Muscle layer of duodenum (tissue), 2 donors: ENCODE data around the gene PTPRT.

Source experiments
- H3K27ac ChIP-seq: one replicate; pipeline ENCODE4 v1.7.0; 2013; ENCODE audit warnings: mild to moderate bottlenecking, low read length
- H3K27me3 ChIP-seq: one replicate; pipeline ENCODE4 v1.7.0; 2013; ENCODE audit warnings: low read depth, mild to moderate bottlenecking, control low read depth, low read length
- H3K36me3 ChIP-seq, 2 donors: one replicate each; pipeline ENCODE4 v1.7.0; 2013; ENCODE audit warnings: low read length in 2 of 2, control low read depth in 1 of 2, mild to moderate bottlenecking in 1 of 2; ENCODE audit not compliant: insufficient read depth in 2 of 2, control insufficient read depth in 1 of 2
- H3K4me1 ChIP-seq, 2 donors: one replicate each; pipeline ENCODE4 v1.7.0; 2013; ENCODE audit warnings: low read length in 2 of 2, mild to moderate bottlenecking in 2 of 2, control low read depth in 1 of 2, moderate library complexity in 1 of 2; ENCODE audit not compliant: insufficient read depth in 2 of 2, control insufficient read depth in 1 of 2
- H3K4me3 ChIP-seq, 2 donors: one replicate each; pipeline ENCODE4 v1.7.0; 2013; ENCODE audit warnings: low read length in 2 of 2, low read depth in 1 of 2, mild to moderate bottlenecking in 1 of 2
- H3K9me3 ChIP-seq, 2 donors: one replicate each; pipeline ENCODE4 v1.7.0; 2013; ENCODE audit warnings: low read length in 2 of 2, control low read depth in 1 of 2, mild to moderate bottlenecking in 1 of 2; ENCODE audit not compliant: control insufficient read depth in 1 of 2
- donor health status: healthy.

The PTPRT gene

GRCh38 chr20:43052532-43052931, 137.2 kb downstream of the PTPRT start:
- no peak overlapping the region for H3K27ac ChIP-seq

GRCh38 chr20:43046966-43047365, 142.7 kb downstream of the PTPRT start:
- no peaks in the 10 kb centered on the region for H3K9me3 ChIP-seq
- H3K27me3 ChIP-seq, result no peaks in the 10 kb centered on the region
- H3K4me1 ChIP-seq, result no peaks in the 10 kb centered on the region
- H3K36me3 ChIP-seq, result no peaks in the 10 kb centered on the region
- no peak overlapping the region for H3K4me3 ChIP-seq
- no peak overlapping the region for H3K27ac ChIP-seq

More at GRCh38 chr20:43052532-43052931, 137.2 kb downstream of the PTPRT start:
- Histone ChIP-seq H3K36me3 (no peaks in the 10 kb centered on the region), H3K27me3 (no peaks in the 10 kb centered on the region), H3K4me1 (no peaks in the 10 kb centered on the region), H3K9me3 (no peaks in the 10 kb centered on the region), H3K4me3 (no peak overlapping the region)

- no peaks in the 10 kb centered on the region for H3K4me1 ChIP-seq
- no peaks in the 10 kb centered on the region for H3K9me3 ChIP-seq
- H3K27me3 ChIP-seq, result no peaks in the 10 kb centered on the region
- no peak overlapping the region for H3K4me3 ChIP-seq
- no peaks in the 10 kb centered on the region for H3K36me3 ChIP-seq
- no peak overlapping the region for H3K27ac ChIP-seq
Measured at GRCh38 chr20:43043887-43044286, 145.8 kb downstream of the PTPRT start.

- Histone ChIP-seq H3K27ac (no peak overlapping the region), H3K27me3 (no peaks in the 10 kb centered on the region), H3K4me1 (no peaks in the 10 kb centered on the region), H3K4me3 (no peak overlapping the region), H3K36me3 (no peaks in the 10 kb centered on the region), H3K9me3 (no peaks in the 10 kb centered on the region)
Measured at GRCh38 chr20:43040427-43040826, 149.3 kb downstream of the PTPRT start.

- H3K27ac ChIP-seq, result no peak overlapping the region
- no peaks in the 10 kb centered on the region for H3K36me3 ChIP-seq
- no peaks in the 10 kb centered on the region for H3K9me3 ChIP-seq
- no peak overlapping the region for H3K4me3 ChIP-seq
- H3K27me3 ChIP-seq, result no peaks in the 10 kb centered on the region
- no peaks in the 10 kb centered on the region for H3K4me1 ChIP-seq
Measured at GRCh38 chr20:43037605-43038309, 151.9 kb downstream of the PTPRT start.

GRCh38 chr20:43034981-43035724, 154.6 kb downstream of the PTPRT start:
- Histone ChIP-seq H3K27me3 (no peaks in the 10 kb centered on the region), H3K4me1 (no peaks in the 10 kb centered on the region), H3K9me3 (no peaks in the 10 kb centered on the region)

GRCh38 chr20:43032459-43032858, 157.2 kb downstream of the PTPRT start:
- Histone ChIP-seq H3K4me3 (no peak overlapping the region), H3K9me3 (no peaks in the 10 kb centered on the region), H3K4me1 (no peaks in the 10 kb centered on the region), H3K36me3 (no peaks in the 10 kb centered on the region), H3K27me3 (no peaks in the 10 kb centered on the region), H3K27ac (no peak overlapping the region)

More at GRCh38 chr20:43034981-43035724, 154.6 kb downstream of the PTPRT start:
- Histone ChIP-seq H3K36me3 (no peaks in the 10 kb centered on the region), H3K27ac (no peak overlapping the region), H3K4me3 (no peak overlapping the region)

- no peaks in the 10 kb centered on the region for H3K9me3 ChIP-seq
- H3K36me3 ChIP-seq, result no peaks in the 10 kb centered on the region
- H3K27ac ChIP-seq, result no peak overlapping the region
- no peaks in the 10 kb centered on the region for H3K4me1 ChIP-seq
- H3K27me3 ChIP-seq, result no peaks in the 10 kb centered on the region
- H3K4me3 ChIP-seq, result no peak overlapping the region
Measured at GRCh38 chr20:43029176-43029575, 160.5 kb downstream of the PTPRT start.

GRCh38 chr20:43028470-43028869, 161.2 kb downstream of the PTPRT start:
- H3K36me3 ChIP-seq, result no peaks in the 10 kb centered on the region
- no peaks in the 10 kb centered on the region for H3K27me3 ChIP-seq
- H3K4me1 ChIP-seq, result no peaks in the 10 kb centered on the region
- no peak overlapping the region for H3K27ac ChIP-seq
- no peaks in the 10 kb centered on the region for H3K9me3 ChIP-seq
- no peak overlapping the region for H3K4me3 ChIP-seq

GRCh38 chr20:43023836-43024235, 165.9 kb downstream of the PTPRT start:
- no peaks in the 10 kb centered on the region for H3K4me1 ChIP-seq
- no peaks in the 10 kb centered on the region for H3K36me3 ChIP-seq
- no peak overlapping the region for H3K27ac ChIP-seq
- H3K9me3 ChIP-seq, result no peaks in the 10 kb centered on the region
- no peak overlapping the region for H3K4me3 ChIP-seq
- no peaks in the 10 kb centered on the region for H3K27me3 ChIP-seq

GRCh38 chr20:43022568-43022967, 167.1 kb downstream of the PTPRT start:
- H3K27me3 ChIP-seq, result no peaks in the 10 kb centered on the region
- no peaks in the 10 kb centered on the region for H3K4me1 ChIP-seq
- H3K4me3 ChIP-seq, result no peak overlapping the region
- no peaks in the 10 kb centered on the region for H3K36me3 ChIP-seq
- H3K27ac ChIP-seq, result no peak overlapping the region
- no peaks in the 10 kb centered on the region for H3K9me3 ChIP-seq
